Ovary (tissue), 3 donors: ENCODE measurements around the gene TMEM250.

Experiments
- EP300 ChIP-seq: sonication (generic); formaldehyde crosslinking; IDR thresholded peaks from one replicate; pipeline ENCODE4 v1.6.1; 2017; ENCODE audit warnings: antibody characterized with exemption
- TF ChIP-seq, protein P1 (sequence below), 3 donors: fragments of 450-650 bp in 2 of 3; fragments of 200-600 bp in 1 of 3; IDR thresholded peaks; one replicate each; pipeline versions ENCODE4 v1.5.1 to v1.8.0; 2016 to 2022; ENCODE audit warnings: antibody characterized with exemption in 3 of 3, mild to moderate bottlenecking in 1 of 3
- donor health status: DM: no; HTN: no; CAD: no.

DNA sequence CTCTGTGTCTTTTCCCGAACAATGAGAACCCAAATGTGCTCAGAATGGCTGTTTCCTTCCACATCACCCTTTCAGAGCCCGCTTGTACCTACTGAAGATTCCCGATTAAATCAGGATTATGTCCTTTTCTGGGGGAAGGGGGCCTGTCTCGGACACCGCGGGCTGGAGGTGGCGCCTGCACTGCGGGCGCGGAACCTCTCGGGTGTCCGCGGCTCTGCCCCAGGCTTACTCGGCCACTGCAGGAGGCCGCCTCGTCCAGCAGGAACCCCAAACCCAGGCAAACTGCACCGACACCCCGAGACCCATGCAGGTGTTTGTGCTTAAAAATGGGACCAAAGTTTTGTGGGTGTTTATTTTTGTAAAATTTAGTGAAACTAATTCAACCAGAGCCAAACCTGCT, 8.6 kb upstream of the TMEM250 start:
- TF ChIP-seq, protein P1, sequence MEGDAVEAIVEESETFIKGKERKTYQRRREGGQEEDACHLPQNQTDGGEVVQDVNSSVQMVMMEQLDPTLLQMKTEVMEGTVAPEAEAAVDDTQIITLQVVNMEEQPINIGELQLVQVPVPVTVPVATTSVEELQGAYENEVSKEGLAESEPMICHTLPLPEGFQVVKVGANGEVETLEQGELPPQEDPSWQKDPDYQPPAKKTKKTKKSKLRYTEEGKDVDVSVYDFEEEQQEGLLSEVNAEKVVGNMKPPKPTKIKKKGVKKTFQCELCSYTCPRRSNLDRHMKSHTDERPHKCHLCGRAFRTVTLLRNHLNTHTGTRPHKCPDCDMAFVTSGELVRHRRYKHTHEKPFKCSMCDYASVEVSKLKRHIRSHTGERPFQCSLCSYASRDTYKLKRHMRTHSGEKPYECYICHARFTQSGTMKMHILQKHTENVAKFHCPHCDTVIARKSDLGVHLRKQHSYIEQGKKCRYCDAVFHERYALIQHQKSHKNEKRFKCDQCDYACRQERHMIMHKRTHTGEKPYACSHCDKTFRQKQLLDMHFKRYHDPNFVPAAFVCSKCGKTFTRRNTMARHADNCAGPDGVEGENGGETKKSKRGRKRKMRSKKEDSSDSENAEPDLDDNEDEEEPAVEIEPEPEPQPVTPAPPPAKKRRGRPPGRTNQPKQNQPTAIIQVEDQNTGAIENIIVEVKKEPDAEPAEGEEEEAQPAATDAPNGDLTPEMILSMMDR (IDR thresholded peaks at IDR 0.05) = no peak
- TF ChIP-seq EP300 = no peak
